Neural progenitor cell (in vitro differentiated cells): Measurements from ENCODE around the gene VTI1A. TPM values are rescaled to one million over a fixed set of nuclear protein-coding genes. Genes with fewer than 3 reads are reported as not detected.

Experiments
- DNase-seq: peaks from one replicate; pipeline ENCODE4 v3.0.0-alpha.2; 2016; ENCODE audit warnings: low spot score
- H2AFZ ChIP-seq: fragments of 200-600 bp; sonication (generic); replicated peaks from 2 replicates; pipeline ENCODE4 v1.6.1; 2016; ENCODE audit warnings: antibody characterized with exemption
- H3F3A ChIP-seq: fragments of 200-600 bp; sonication (generic); 2 replicates; pipeline ENCODE4 v1.6.1; 2016; ENCODE audit warnings: antibody characterized with exemption, low read depth
- H3K27ac ChIP-seq: fragments of 200-600 bp; sonication (generic); 2 replicates; pipeline ENCODE4 v1.5.1; 2016; ENCODE audit warnings: mild to moderate bottlenecking
- H3K27me3 ChIP-seq: fragments of 200-600 bp; sonication (generic); 2 replicates; pipeline ENCODE4 v1.6.1; 2016; ENCODE audit warnings: mild to moderate bottlenecking, moderate library complexity
- H3K36me3 ChIP-seq: fragments of 200-600 bp; sonication (generic); 2 replicates; pipeline ENCODE4 v1.5.1; 2016
- H3K4me1 ChIP-seq: fragments of 200-600 bp; sonication (generic); 2 replicates; pipeline ENCODE4 v1.6.1; 2016; ENCODE audit warnings: mixed run types
- H3K4me2 ChIP-seq: fragments of 200-600 bp; sonication (generic); 2 replicates; pipeline ENCODE4 v1.6.1; 2016
- H3K4me3 ChIP-seq: fragments of 200-600 bp; sonication (generic); 2 replicates; pipeline ENCODE4 v1.5.1; 2016
- H3K79me2 ChIP-seq: fragments of 200-600 bp; sonication (generic); 2 replicates; pipeline ENCODE4 v1.6.1; 2016; ENCODE audit warnings: low read depth
- H3K9ac ChIP-seq: fragments of 200-600 bp; sonication (generic); 2 replicates; pipeline ENCODE4 v1.6.1; 2016
- H3K9me3 ChIP-seq: fragments of 200-600 bp; sonication (generic); 2 replicates; pipeline ENCODE4 v1.5.1; 2016; ENCODE audit warnings: low read depth
- H4K20me1 ChIP-seq: fragments of 200-600 bp; sonication (generic); 2 replicates; pipeline ENCODE4 v1.6.1; 2016; ENCODE audit warnings: low read depth
- H3K27ac Mint-ChIP-seq: 3 replicates; pipeline ENCODE4 v1.8.0; 2021; ENCODE audit warnings: mixed read lengths
- H3K27me3 Mint-ChIP-seq: 2 replicates; pipeline ENCODE4 v1.8.0; 2022; ENCODE audit warnings: low read depth, mild to moderate bottlenecking, inconsistent platforms, moderate library complexity, mixed read lengths; ENCODE audit not compliant: insufficient read depth
- H3K36me3 Mint-ChIP-seq: 3 replicates; pipeline ENCODE4 v1.8.0; 2021; ENCODE audit warnings: mixed read lengths
- H3K4me1 Mint-ChIP-seq: 3 replicates; pipeline ENCODE4 v1.8.0; 2021; ENCODE audit warnings: mixed read lengths
- H3K4me3 Mint-ChIP-seq: 3 replicates; pipeline ENCODE4 v1.8.0; 2021; ENCODE audit warnings: mild to moderate bottlenecking, moderate library complexity, mixed read lengths
- H3K9me3 Mint-ChIP-seq: 3 replicates; pipeline ENCODE4 v1.8.0; 2020; ENCODE audit warnings: mixed read lengths
- EZH2 ChIP-seq: fragments of 200-600 bp; sonication (generic); IDR thresholded peaks from 2 replicates; pipeline ENCODE4 v1.6.1; 2017; ENCODE audit warnings: antibody characterized with exemption, mild to moderate bottlenecking, moderate library complexity
- EZH2phosphoT487 ChIP-seq: fragments of 200-600 bp; sonication (generic); IDR thresholded peaks from 2 replicates; pipeline ENCODE4 v1.6.1; 2017; ENCODE audit warnings: antibody characterized with exemption
- total RNA-seq: library from RNA; depleted of rRNA; stranded (reverse); fragments of >200 nt; gene quantifications from 2 replicates; pipeline ENCODE4 v1.2.3, GENCODE V29; 2015; ENCODE audit warnings: low replicate concordance
- TF ChIP-seq, protein P1 (sequence below): fragments of 200-600 bp; sonication (generic); IDR thresholded peaks from 2 replicates; pipeline ENCODE4 v1.5.1; 2017; ENCODE audit warnings: antibody characterized with exemption, mild to moderate bottlenecking

Gene VTI1A
- total RNA-seq, 1 donor from 2014 or later = 28.8 TPM

DNA sequence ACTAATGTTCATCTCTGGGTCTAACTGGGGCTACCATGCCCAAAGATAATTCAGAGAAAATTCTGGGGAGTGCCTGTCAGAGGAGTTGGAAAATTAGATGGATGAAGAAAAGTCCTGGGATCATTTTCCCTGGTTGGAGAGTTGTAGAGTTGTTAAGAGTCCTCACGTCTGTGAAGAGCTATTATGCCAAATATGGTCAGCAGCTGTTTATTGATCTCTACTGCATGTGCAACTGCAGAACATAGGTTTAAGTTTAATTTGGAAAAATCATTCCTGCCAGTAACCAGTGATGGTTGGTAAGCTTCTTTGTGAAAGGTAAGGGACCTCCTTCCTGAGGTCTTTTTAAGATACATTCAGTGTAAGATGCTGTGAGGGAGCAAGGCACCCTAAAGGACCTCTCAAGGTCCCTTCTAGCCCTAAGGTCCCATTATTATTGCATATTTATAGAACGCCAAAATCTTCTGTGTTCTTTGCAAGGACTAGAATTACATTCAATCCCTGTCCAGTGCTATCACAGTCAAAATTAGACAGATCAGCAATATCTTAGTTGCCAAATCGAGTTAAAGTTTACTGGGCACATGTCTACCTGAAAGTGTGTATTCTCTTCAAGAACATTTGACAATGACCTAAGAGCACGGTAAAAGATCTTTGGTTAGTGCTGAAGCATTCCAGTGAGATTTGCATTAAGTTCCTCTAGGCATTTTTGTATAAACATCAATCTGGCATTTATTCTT lies 62.7 kb downstream of the VTI1A start:
- H3K4me1 Mint-ChIP-seq = no peaks in the 10 kb centered on the region
- H3K27me3 Mint-ChIP-seq = no peaks in the 10 kb centered on the region
- H3K27me3 ChIP-seq = no peaks in the 10 kb centered on the region
- no peaks in the 10 kb centered on the region for H3K36me3 ChIP-seq
- H3K4me1 ChIP-seq = peaks cover 23% of the 10 kb centered on the region
- H4K20me1 ChIP-seq = no peaks in the 10 kb centered on the region
- no peaks in the 10 kb centered on the region for H3F3A ChIP-seq
- TF ChIP-seq, protein P1, sequence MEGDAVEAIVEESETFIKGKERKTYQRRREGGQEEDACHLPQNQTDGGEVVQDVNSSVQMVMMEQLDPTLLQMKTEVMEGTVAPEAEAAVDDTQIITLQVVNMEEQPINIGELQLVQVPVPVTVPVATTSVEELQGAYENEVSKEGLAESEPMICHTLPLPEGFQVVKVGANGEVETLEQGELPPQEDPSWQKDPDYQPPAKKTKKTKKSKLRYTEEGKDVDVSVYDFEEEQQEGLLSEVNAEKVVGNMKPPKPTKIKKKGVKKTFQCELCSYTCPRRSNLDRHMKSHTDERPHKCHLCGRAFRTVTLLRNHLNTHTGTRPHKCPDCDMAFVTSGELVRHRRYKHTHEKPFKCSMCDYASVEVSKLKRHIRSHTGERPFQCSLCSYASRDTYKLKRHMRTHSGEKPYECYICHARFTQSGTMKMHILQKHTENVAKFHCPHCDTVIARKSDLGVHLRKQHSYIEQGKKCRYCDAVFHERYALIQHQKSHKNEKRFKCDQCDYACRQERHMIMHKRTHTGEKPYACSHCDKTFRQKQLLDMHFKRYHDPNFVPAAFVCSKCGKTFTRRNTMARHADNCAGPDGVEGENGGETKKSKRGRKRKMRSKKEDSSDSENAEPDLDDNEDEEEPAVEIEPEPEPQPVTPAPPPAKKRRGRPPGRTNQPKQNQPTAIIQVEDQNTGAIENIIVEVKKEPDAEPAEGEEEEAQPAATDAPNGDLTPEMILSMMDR = no peak
- no peak for TF ChIP-seq EZH2
- no peak for TF ChIP-seq EZH2phosphoT487
- H3K79me2 ChIP-seq = peaks cover 6% of the 10 kb centered on the region
- H2AFZ ChIP-seq = no peak overlapping the region
- peaks cover 4% of the 10 kb centered on the region for H3K36me3 Mint-ChIP-seq
- H3K4me2 ChIP-seq = no peak overlapping the region
- H3K9ac ChIP-seq = no peak overlapping the region
- no peak overlapping the region for H3K27ac Mint-ChIP-seq
- H3K9me3 ChIP-seq = no peaks in the 10 kb centered on the region
- H3K4me3 Mint-ChIP-seq = no peak overlapping the region
- DNase-seq = no peak
- H3K27ac ChIP-seq = no peak overlapping the region
- peaks cover 4% of the 10 kb centered on the region for H3K9me3 Mint-ChIP-seq
- no peak overlapping the region for H3K4me3 ChIP-seq

- Mint-ChIP-seq H3K36me3 (peaks cover 4% of the 10 kb centered on the region), H3K27ac (no peak overlapping the region), H3K4me1 (no peaks in the 10 kb centered on the region), H3K9me3 (peaks cover 4% of the 10 kb centered on the region), H3K4me3 (no peak overlapping the region), H3K27me3 (no peaks in the 10 kb centered on the region)
- no peak for DNase-seq
- no peak overlapping the region for H3K4me2 ChIP-seq
- H3K4me1 ChIP-seq = peaks cover 23% of the 10 kb centered on the region
- no peak overlapping the region for H3K9ac ChIP-seq
- H3K79me2 ChIP-seq = peaks cover 6% of the 10 kb centered on the region
- TF ChIP-seq, protein P1 = no peak
- TF ChIP-seq EZH2phosphoT487 = no peak
- TF ChIP-seq EZH2 = no peak
- no peaks in the 10 kb centered on the region for H3F3A ChIP-seq
- no peak overlapping the region for H3K27ac ChIP-seq
- no peaks in the 10 kb centered on the region for H3K27me3 ChIP-seq
- no peak overlapping the region for H2AFZ ChIP-seq
- H4K20me1 ChIP-seq = no peaks in the 10 kb centered on the region
- no peaks in the 10 kb centered on the region for H3K9me3 ChIP-seq
- no peak overlapping the region for H3K4me3 ChIP-seq
- no peaks in the 10 kb centered on the region for H3K36me3 ChIP-seq
Measured at GRCh38 chr10:112510384-112510783, 63.4 kb downstream of the VTI1A start.

- TF ChIP-seq, protein P1 = no peak
- no peak for TF ChIP-seq EZH2phosphoT487
- TF ChIP-seq EZH2 = no peak
- H4K20me1 ChIP-seq = no peaks in the 10 kb centered on the region
- no peak overlapping the region for H3K4me3 ChIP-seq
- Mint-ChIP-seq H3K4me1 (no peaks in the 10 kb centered on the region), H3K27ac (no peak overlapping the region), H3K9me3 (peaks cover 4% of the 10 kb centered on the region), H3K36me3 (peaks cover 4% of the 10 kb centered on the region), H3K4me3 (no peak overlapping the region), H3K27me3 (no peaks in the 10 kb centered on the region)
- peaks cover 6% of the 10 kb centered on the region for H3K79me2 ChIP-seq
- H3K4me1 ChIP-seq = peaks cover 13% of the 10 kb centered on the region
- H3F3A ChIP-seq = no peaks in the 10 kb centered on the region
- no peak overlapping the region for H2AFZ ChIP-seq
- no peak overlapping the region for H3K4me2 ChIP-seq
- H3K9me3 ChIP-seq = no peaks in the 10 kb centered on the region
- DNase-seq = no peak
- no peaks in the 10 kb centered on the region for H3K36me3 ChIP-seq
- no peak overlapping the region for H3K27ac ChIP-seq
- no peaks in the 10 kb centered on the region for H3K27me3 ChIP-seq
- no peak overlapping the region for H3K9ac ChIP-seq
Measured at GRCh38 chr10:112512294-112512693, 65.3 kb downstream of the VTI1A start.
